Measurements from ENCODE around the gene ATP7A. TPM values are rescaled to one million over a fixed set of nuclear protein-coding genes. Genes with fewer than 3 reads are reported as not detected.
"Not testable (repeated sequence)": the region's sequence is repeated elsewhere in the genome, so short reads cannot be mapped to it uniquely, and the experiment has no call there.

Gene ATP7A
- total RNA-seq, 4 donors from 2014 or later, result 11.4 to 22.9 (median 14.4) TPM

DNA sequence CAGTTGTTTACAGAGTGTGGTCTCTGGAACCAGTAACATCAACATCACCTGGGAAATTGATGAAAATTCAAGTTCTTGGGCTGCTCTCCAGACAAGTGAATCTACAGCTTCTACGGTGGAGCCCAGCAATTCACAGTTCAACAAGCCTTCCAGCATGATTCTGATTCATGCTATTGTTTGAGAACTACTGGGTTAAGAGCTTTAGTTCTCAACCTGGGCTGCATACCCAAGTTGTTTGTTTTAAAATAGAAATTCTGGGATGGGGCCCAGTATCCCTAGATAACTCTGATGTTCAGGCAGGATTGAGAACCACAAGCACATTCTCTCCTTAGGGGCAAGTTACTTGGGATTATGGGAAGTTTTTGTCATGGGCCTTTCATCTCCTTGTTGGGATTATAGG, 155.6 kb downstream of the ATP7A start:
- Histone ChIP-seq H3K4me1 (no peaks in the 10 kb centered on the region), H3K36me3 (no peaks in the 10 kb centered on the region), H3K27me3 (no peaks in the 10 kb centered on the region), H3K4me3 (replicated peaks in 1 of 3) (no peak overlapping the region), H3K27ac (no peak overlapping the region), H3K9me3 (no peaks in the 10 kb centered on the region)
- TF ChIP-seq, protein P1, sequence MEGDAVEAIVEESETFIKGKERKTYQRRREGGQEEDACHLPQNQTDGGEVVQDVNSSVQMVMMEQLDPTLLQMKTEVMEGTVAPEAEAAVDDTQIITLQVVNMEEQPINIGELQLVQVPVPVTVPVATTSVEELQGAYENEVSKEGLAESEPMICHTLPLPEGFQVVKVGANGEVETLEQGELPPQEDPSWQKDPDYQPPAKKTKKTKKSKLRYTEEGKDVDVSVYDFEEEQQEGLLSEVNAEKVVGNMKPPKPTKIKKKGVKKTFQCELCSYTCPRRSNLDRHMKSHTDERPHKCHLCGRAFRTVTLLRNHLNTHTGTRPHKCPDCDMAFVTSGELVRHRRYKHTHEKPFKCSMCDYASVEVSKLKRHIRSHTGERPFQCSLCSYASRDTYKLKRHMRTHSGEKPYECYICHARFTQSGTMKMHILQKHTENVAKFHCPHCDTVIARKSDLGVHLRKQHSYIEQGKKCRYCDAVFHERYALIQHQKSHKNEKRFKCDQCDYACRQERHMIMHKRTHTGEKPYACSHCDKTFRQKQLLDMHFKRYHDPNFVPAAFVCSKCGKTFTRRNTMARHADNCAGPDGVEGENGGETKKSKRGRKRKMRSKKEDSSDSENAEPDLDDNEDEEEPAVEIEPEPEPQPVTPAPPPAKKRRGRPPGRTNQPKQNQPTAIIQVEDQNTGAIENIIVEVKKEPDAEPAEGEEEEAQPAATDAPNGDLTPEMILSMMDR (IDR thresholded peaks at IDR 0.05), result no peak
- TF ChIP-seq POLR2A (IDR thresholded peaks at IDR 0.05), result no peak
- intact Hi-C loops (cut with DNase I), result no loop called here
- no peak for DNase-seq
- WGBS, 2 donors, result 50% methylated on average over 1 of the region's 1 CpG

DNA sequence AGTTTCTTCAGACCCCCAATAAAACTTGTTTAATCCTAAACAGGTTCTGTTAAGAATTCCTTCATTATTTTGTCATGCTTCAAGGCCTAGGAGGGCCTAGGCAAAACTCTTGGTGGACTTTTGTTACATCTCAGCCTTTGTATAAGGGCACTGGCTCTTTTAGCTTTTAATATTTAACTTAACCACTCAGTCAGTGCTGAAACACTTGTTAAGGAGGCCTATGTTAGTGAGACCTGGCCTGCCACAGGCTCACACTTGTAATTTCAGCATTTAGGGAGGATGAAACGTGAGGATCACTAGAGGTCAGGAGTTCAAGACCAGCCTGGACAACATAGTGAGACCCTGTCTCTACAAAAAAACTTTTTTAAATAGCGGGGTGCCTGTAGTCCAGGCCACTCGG, 160.8 kb downstream of the ATP7A start:
- TF ChIP-seq, protein P1 (IDR thresholded peaks at IDR 0.05), result no peak
- no peak for TF ChIP-seq POLR2A (IDR thresholded peaks at IDR 0.05)
- Histone ChIP-seq H3K27ac (no peak overlapping the region), H3K4me3 (replicated peaks in 1 of 3) (no peak overlapping the region), H3K4me1 (no peaks in the 10 kb centered on the region), H3K36me3 (no peaks in the 10 kb centered on the region), H3K27me3 (no peaks in the 10 kb centered on the region), H3K9me3 (no peaks in the 10 kb centered on the region)
- DNase-seq, result no peak
- intact Hi-C loops (cut with DNase I), result no loop called here
- WGBS, 2 donors, result 93 to 97% methylated on average over 3 of the region's 3 CpGs

DNA sequence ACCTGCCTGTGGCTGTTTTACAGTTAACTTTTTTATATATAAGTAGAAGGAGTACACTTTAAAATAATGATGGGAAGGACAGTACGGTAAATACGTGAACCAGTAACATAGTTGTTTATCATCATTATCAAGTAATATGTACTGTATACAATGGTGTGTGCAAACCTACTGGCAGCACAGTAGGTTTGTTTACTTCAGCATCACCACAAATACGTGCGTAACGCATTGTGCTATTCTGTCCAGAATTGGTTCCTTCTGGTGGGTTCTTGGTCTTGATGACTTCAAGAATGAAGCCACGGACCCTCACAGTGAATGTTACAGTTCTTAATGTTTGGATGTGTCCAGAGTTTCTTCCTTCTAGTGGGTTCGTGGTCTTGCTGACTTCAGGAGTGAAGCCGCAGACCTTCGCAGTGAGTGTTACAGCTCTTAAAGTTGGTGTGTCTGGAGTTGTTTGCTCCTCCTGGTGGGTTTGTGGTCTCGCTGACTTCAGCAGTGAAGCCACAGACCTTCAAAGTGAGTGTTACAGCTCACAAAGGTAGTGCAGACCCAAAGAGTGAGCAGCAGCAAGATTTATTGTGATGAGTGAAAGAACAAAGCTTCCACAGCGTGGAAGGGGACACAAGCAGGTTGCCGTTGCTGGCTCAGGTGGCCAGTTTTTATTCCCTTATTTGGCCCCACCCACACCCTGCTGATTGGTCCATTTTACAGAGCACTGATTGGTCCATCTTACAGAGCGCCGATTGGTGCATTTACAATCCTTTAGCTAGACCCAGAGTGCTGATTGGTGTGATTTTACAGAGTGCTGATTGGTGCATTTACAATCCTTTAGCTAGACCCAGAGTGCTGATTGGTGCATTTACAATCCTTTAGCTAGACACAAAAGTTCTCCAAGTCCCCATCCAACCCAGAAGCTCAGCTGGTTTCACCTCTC, 162.9 kb downstream of the ATP7A start:
- H3K4me3 ChIP-seq (replicated peaks in 1 of 3); H3K36me3 ChIP-seq; intact Hi-C loops (cut with DNase I); H3K9me3 ChIP-seq; H3K4me1 ChIP-seq; H3K27me3 ChIP-seq; H3K27ac ChIP-seq: not testable (repeated sequence)
- DNase-seq, result peak in 1 of 2 donors; percentile 1
- 89 to 93% methylated on average over 10 to 14 of the region's 14 CpGs for WGBS, 2 donors

DNA sequence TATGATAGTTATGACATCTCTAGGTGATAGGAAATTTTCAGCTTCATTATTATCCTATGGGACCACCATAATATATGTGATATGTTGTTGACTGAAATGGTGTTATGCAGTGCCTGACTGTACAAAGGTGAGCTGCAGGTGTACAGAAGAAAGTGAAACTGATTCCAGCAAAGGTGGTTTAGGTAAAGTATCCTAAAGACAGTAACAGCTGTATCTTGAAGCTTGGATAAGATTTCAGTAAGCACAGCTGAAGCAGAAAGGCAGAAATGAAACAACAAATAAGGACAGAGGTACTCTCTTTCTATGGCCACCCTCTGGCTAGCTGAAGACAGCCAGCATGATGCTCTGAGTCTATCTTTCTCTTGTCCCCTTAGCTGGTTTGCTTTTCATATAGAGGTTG, 163.6 kb downstream of the ATP7A start:
- no peaks in the 10 kb centered on the region for H3K9me3 ChIP-seq
- no peaks in the 10 kb centered on the region for H3K27me3 ChIP-seq
- intact Hi-C loops (cut with DNase I), result no loop called here
- no peaks in the 10 kb centered on the region for H3K36me3 ChIP-seq
- no peaks in the 10 kb centered on the region for H3K4me1 ChIP-seq
- DNase-seq, result no peak
- no peak overlapping the region for H3K4me3 ChIP-seq (replicated peaks in 1 of 3)
- TF ChIP-seq POLR2A (IDR thresholded peaks at IDR 0.05), result no peak
- TF ChIP-seq, protein P1 (IDR thresholded peaks at IDR 0.05), result no peak
- H3K27ac ChIP-seq, result no peak overlapping the region

DNA sequence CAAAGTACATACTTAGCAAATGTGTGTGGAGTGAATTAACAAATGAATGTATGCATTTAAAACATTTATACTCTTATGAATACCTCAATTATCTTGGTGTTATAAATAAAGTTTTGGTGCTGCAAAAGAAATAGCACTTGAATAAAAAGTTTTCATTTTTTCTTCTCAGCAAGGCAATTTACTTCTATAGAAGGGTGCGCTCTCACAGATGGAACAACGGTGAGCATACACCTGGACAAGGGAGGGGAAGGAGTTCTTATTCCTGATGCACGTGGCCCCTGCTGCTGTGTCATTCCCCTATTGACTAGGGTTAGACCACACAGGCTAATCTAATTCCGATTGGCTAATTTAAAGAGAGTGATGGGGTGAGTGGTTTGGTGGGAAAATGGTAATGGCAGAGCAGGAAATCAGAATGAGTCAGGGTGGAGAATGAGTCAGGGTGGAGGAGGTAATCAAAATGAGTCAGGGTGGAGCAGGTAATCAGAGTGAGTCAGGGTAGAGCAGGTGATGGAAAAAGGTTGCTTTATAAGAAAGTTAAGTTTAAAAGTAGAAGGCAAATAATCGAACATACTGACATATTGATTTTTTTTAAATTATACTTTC, 165.4 kb downstream of the ATP7A start:
- DNase-seq, result no peak
- Histone ChIP-seq H3K4me3 (replicated peaks in 1 of 3) (no peak overlapping the region), H3K36me3 (no peaks in the 10 kb centered on the region), H3K9me3 (no peaks in the 10 kb centered on the region), H3K4me1 (no peaks in the 10 kb centered on the region), H3K27ac (no peak overlapping the region), H3K27me3 (no peaks in the 10 kb centered on the region)
- 91 to 92% methylated on average over 5 of the region's 5 CpGs for WGBS, 2 donors
- intact Hi-C loops (cut with DNase I), result no loop called here
- TF ChIP-seq POLR2A (IDR thresholded peaks at IDR 0.05), result no peak
- TF ChIP-seq, protein P1 (IDR thresholded peaks at IDR 0.05), result no peak

DNA sequence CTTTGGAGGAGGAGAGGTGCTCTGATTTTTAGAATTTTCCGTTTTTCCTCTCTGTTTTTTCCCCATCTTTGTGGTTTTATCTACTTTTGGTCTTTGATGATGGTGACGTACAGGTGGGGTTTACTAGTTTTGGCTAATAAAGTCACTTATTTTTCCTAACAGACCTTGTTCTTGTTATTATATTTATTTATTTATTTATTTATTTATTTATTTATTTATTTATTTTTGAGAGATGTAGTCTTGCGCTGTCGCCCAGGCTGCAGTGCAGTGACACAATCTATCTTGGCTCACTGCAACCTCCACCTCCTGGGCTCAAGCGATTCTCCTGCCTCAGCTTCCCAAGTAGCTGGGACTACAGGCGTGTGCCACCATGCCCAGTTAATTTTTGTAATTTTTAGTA, 170.9 kb downstream of the ATP7A start:
- H3K9me3 ChIP-seq, DNase-seq: not testable (repeated sequence)

More for the DNA sequence above, 170.9 kb downstream of the ATP7A start:
- H3K27me3 ChIP-seq; H3K4me1 ChIP-seq; H3K36me3 ChIP-seq; intact Hi-C loops (cut with DNase I); H3K27ac ChIP-seq; H3K4me3 ChIP-seq (replicated peaks in 1 of 3): not testable (repeated sequence)
- WGBS, 2 donors, result 97 to 98% methylated on average over 6 of the region's 6 CpGs
